ENCODE results near the gene CCDC106.

Gene CCDC106

DNA sequence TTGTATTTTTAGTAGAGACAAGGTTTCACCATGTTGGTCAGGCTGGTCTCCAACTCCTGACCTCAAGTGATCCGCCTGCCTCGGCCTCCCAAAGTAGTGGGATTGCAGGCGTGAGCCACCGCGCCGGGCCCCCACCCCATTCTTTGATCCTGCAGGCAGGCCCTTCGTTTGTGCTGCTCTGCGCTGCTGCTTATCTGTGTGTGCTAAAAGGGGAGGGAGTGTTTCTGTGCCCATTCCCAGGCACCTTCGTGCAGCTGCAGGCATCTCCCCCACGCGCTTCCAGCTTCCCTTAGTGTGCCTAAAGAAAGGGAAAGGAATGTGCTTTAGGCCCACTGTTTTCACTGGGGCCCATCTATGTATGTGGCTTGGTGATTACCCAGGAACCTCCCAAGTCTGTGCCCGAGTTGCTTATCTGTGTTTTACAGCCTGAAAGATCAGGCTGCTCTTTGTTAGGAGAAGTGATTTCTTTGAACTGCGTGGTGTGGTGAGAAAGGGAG is 54.2 kb downstream of the CCDC106 start:
- no peak for DNase-seq

Data from GDM1 (cell line).